Measurements from ENCODE around the gene LPAR2.
A peak's percentile ranks its signal among the peaks of the same experiment; 100 is the strongest.
"Not testable (repeated sequence)": the region's sequence is repeated elsewhere in the genome, so short reads cannot be mapped to it uniquely, and the experiment has no call there.

The LPAR2 gene

GRCh38 chr19:19630426-19630825 lies 2.4 kb upstream of the LPAR2 start:
- DNase-seq = no peak

- no peak for DNase-seq
Observed at GRCh38 chr19:19630062-19630414, 2.0 kb upstream of the LPAR2 start.

- DNase-seq = peak; percentile 11
Observed at GRCh38 chr19:19628501-19629134, 598 bp upstream of the LPAR2 start.

GRCh38 chr19:19626516-19627472 lies 1.2 kb downstream of the LPAR2 start:
- no peak for DNase-seq

GRCh38 chr19:19624032-19624570 lies 3.9 kb downstream of the LPAR2 start:
- no peak for DNase-seq

GRCh38 chr19:19623383-19623782 lies 4.6 kb downstream of the LPAR2 start:
- no peak for DNase-seq

GRCh38 chr19:19619849-19620210 lies 8.2 kb downstream of the LPAR2 start:
- no peak for DNase-seq

- no peak for DNase-seq
Observed at GRCh38 chr19:19619181-19619848, 8.7 kb downstream of the LPAR2 start.

- peak; percentile 98 for DNase-seq
Observed at GRCh38 chr19:19618219-19619051, 9.6 kb downstream of the LPAR2 start, which contains the start of gene PBX4. Gene PBX4 (minus strand): TSS chr19:19618687. CDS start chr19:19618629, 58 bp downstream.

- DNase-seq = no peak
Observed at GRCh38 chr19:19615086-19615485, 12.9 kb downstream of the LPAR2 start.

- no peak for DNase-seq
Observed at GRCh38 chr19:19613506-19613905, 14.5 kb downstream of the LPAR2 start.

GRCh38 chr19:19610376-19611202 lies 17.4 kb downstream of the LPAR2 start:
- DNase-seq = no peak

GRCh38 chr19:19606686-19607085 lies 21.3 kb downstream of the LPAR2 start:
- DNase-seq = not testable (repeated sequence)

- DNase-seq = no peak
Observed at GRCh38 chr19:19606021-19606420, 22.0 kb downstream of the LPAR2 start.

- DNase-seq = no peak
Observed at GRCh38 chr19:19602713-19603324, 25.2 kb downstream of the LPAR2 start.

- DNase-seq = peak; percentile 16
Observed at GRCh38 chr19:19602136-19602712, 25.8 kb downstream of the LPAR2 start.

GRCh38 chr19:19600793-19601330 lies 27.2 kb downstream of the LPAR2 start:
- no peak for DNase-seq

- peak; percentile 33 for DNase-seq
Observed at GRCh38 chr19:19598728-19599451, 29.1 kb downstream of the LPAR2 start.

GRCh38 chr19:19597809-19598306 lies 30.2 kb downstream of the LPAR2 start:
- DNase-seq = peak; percentile 31

Data from effector CD8-positive, alpha-beta T cell (primary cell).